AG10803 (cell line): ENCODE measurements around the gene CACNB2.

Experiments
- DNase-seq: peaks from one replicate; pipeline ENCODE4 v3.0.0; 2010; ENCODE audit warnings: low read depth
- H3K4me3 ChIP-seq: 2 replicates; pipeline ENCODE4 v1.5.1; 2011; ENCODE audit warnings: mild to moderate bottlenecking, low read length, control low read depth
- TF ChIP-seq, protein P1 (sequence below): conservative IDR thresholded peaks from 2 replicates; pipeline ENCODE4 v1.5.1; 2011; ENCODE audit warnings: mild to moderate bottlenecking, low read length, control low read depth, inconsistent platforms

CACNB2 gene

DNA sequence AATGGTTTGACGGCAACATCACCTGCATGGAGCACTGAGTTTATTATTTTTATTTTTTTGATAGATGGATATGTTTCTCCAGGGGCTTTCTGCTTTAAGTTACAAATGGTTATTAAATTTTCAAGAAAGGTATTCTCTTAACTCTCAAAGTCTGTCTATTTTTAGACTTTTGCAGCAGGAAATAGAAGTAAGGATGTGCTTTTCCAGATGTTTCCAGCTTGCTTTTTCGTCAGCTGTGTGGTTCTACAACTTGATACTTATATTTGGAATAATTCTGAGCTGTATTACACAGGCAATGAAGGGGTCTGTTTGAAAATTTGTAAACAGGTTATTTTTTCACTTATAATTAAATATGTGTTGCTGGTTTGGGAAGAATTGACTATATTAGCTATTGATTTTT is 69.0 kb downstream of the CACNB2 start:
- H3K4me3 ChIP-seq = no peak overlapping the region
- TF ChIP-seq, protein P1, sequence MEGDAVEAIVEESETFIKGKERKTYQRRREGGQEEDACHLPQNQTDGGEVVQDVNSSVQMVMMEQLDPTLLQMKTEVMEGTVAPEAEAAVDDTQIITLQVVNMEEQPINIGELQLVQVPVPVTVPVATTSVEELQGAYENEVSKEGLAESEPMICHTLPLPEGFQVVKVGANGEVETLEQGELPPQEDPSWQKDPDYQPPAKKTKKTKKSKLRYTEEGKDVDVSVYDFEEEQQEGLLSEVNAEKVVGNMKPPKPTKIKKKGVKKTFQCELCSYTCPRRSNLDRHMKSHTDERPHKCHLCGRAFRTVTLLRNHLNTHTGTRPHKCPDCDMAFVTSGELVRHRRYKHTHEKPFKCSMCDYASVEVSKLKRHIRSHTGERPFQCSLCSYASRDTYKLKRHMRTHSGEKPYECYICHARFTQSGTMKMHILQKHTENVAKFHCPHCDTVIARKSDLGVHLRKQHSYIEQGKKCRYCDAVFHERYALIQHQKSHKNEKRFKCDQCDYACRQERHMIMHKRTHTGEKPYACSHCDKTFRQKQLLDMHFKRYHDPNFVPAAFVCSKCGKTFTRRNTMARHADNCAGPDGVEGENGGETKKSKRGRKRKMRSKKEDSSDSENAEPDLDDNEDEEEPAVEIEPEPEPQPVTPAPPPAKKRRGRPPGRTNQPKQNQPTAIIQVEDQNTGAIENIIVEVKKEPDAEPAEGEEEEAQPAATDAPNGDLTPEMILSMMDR = no peak
- DNase-seq = no peak

DNA sequence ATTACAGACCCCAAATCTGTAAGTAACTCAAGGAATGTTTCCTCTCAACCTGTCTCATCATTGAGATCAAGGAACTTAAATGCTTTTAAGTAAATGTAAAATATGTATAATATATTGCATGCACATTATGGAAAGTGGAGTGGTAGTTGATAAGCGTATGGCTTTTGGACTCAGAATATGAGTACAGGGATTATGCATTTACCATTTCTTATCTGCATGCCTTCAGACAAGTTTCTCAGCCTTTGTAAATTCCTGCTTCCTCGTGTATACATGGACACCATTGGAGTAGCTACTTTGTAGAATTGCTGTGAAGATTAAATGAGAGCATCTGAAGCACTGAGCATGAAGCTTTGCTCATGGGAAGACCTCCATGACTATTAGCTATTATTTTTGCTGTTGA is 70.5 kb downstream of the CACNB2 start:
- no peak overlapping the region for H3K4me3 ChIP-seq
- TF ChIP-seq, protein P1 = no peak
- DNase-seq = no peak

DNA sequence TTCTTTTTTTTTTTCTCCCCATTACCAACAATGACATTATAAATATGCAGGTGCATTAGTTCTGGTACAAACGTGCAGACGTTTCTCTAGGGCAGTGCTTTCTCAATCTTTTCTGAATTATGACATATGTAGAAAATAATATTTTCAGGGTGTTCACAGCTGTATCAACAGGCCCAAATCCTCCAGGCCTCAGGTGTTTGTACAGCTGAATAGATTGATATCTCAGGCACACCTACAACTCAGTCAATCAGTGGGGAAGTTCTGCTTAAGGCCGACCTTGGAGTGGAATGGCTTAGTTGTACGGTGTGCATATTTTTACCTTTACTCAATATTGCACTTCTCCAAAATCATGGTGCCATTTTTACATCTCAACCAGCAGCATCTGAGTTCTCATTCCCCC is 71.6 kb downstream of the CACNB2 start:
- TF ChIP-seq, protein P1 = no peak
- no peak overlapping the region for H3K4me3 ChIP-seq
- DNase-seq = no peak

DNA sequence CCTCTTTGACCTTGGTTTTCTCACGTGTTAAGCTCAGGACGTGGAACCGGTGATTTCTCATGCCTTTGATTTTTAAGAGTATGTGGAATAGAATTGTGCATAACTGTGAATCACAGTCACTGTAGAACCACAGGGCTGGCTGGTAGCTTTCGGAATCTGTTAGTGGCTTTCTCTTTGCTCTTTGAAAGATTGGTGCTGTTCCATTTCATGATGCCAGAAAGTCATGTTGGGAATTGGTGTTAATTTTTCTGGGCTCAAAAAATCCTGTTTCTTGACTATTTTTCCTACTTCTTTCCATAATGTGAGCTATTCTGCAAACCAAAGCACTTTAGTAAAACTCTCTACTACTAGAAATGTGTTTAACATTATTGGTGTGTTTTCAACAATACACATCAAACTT is 73.0 kb downstream of the CACNB2 start:
- TF ChIP-seq, protein P1 = no peak
- no peak for DNase-seq
- H3K4me3 ChIP-seq = no peak overlapping the region

DNA sequence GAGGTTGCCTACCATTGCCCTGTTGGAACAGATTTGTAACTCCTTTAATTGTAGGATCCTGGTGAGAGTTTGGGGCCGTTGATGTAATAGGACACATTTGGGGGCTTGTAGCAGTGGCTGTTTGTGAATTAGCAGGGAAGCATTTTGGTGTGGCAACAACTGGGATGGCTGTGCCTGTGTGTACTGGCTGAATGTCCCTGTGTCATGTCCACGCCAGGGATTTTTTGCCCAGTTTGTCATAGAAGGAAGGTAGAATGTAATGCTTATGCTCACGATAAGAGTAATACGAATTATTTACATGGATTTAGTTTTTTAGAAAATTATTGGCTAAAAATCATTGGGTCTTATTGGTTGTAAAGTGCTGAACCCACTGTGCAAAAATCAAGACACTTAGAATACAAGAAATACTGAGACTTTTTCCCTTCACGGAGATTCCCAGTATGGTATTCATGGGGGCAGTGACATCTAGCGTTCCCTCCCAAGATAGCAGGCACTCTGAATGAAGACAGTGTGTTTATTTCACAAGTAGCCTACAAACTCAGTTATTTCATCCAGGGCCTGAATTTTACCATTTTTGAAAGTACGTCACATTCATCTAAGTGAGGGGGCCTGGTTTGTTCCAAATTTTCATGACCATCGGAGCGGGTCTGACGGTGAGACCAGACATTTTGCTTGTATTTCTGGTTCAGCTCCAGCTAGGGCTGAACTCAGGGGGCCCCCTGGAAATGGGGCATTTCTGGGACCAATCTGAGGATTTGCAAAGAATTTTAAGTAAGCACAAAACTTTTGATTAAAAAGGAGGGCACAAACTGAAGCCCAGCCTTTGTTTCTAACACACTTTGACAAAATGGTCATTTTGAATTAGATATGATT is 74.7 kb downstream of the CACNB2 start:
- peak; percentile 60 for DNase-seq
- TF ChIP-seq, protein P1 = peak; percentile 97
- no peak overlapping the region for H3K4me3 ChIP-seq

DNA sequence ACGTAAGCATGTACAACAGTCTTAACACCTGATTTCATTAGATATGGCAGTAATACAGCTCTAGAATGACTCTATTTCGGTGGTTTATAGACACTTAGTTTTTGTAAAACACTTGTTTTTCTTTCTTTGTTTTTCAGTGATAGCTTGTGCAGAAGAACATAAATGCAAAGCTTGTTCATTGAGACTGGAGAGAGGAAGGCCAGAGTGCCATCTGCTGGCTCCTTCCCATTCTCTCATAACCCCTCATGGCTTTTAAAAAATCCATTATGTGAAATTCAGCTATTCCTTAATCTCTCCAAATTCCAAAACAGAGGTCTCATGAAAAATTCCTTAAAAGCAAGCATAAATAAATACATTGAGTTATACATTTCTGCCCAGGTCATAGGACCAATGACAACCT is 76.3 kb downstream of the CACNB2 start:
- no peak overlapping the region for H3K4me3 ChIP-seq
- TF ChIP-seq, protein P1 = peak; percentile 70
- DNase-seq = peak; percentile 30

DNA sequence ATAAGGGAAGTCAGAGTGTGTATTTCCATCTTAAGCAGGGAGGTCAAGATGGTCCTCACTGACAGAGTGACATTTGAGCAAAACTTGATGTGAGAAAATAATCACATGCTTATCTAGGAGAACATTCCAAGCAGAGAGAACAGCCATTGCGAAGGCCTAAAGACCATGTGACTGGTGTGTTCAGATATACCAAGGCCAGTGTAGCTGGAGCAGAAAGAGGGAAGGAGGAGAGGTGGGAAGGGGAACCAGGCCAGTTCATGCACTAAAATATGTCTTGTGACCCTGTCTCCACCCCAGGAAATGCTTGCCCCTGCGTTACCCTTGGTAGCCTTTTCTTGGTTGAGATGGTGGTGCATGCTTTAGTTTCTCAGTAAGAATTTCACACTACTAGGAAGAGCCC is 77.4 kb downstream of the CACNB2 start:
- DNase-seq = no peak

More for the DNA sequence above, 77.4 kb downstream of the CACNB2 start:
- H3K4me3 ChIP-seq = no peak overlapping the region
- TF ChIP-seq, protein P1 = no peak
